Muscle of back (tissue), 10 donors: ENCODE measurements around the gene NAA30. TPM values are rescaled to one million over a fixed set of nuclear protein-coding genes. Genes with fewer than 3 reads are reported as not detected.

Source experiments
- polyA plus RNA-seq, 10 donors: library from polyadenylated mRNA; unstranded; fragments of 120-200 nt; gene quantifications; one replicate each; pipeline ENCODE4 v1.2.1, GENCODE V29; 2013; ENCODE audit not compliant: insufficient read length in 10 of 10

The NAA30 gene
- polyA plus RNA-seq, 10 donors = 18.7 to 29.5 (median 23.7) TPM

Other genes starting within 250 kb of the NAA30 start
- 10 to 100 TPM; 55.0 to 96.4 (median 72.7) TPM for gene EXOC5, start 121.7 kb upstream of the NAA30 start, polyA plus RNA-seq
- gene AP5M1, start 121.6 kb upstream of the NAA30 start, polyA plus RNA-seq = 10 to 100 TPM; 26.8 to 41.0 (median 34.7) TPM
- gene CCDC198, start 103.3 kb downstream of the NAA30 start, polyA plus RNA-seq = under 1 TPM in 4 of 10 donors, not detected in 6; 0.05 to 0.49 (median 0.20) TPM